HepG2 (cell line): Measurements from ENCODE around the gene C1QTNF3. TPM values are rescaled to one million over a fixed set of nuclear protein-coding genes. Genes with fewer than 3 reads are reported as not detected.

Source experiments
- ATAC-seq: fragments of 200-7000 bp; cut with Tn5 transposase; 3 replicates; pipeline ENCODE4 v1.9.1; 2020; ENCODE audit warnings: mild to moderate bottlenecking, moderate library complexity
- BruUV-seq: library from RNA; stranded (reverse); fragments of 400-500 nt; replicated peaks from 2 replicates; lab custom pipeline; 2021; lab: Mats Ljungman, UMichigan
- CTCF ChIA-PET: fragments of 300-600 bp; formaldehyde crosslinking; extraction: SDS; loops from one replicate; lab custom pipeline; 2021; ENCODE audit warnings: low total read pairs, inconsistent platforms, low intra/inter-chr PET ratio; lab: Yijun Ruan, JAX
- POLR2A ChIA-PET: fragments of 350-600 bp; sonication (Branson Sonifier 250); formaldehyde crosslinking; loops from one replicate; lab custom pipeline; 2020; ENCODE audit warnings: antibody characterized with exemption, inconsistent platforms; lab: Yijun Ruan, JAX
- DNase-seq: peaks from one replicate; pipeline ENCODE4 v3.0.0-alpha.2; 2015; ENCODE audit warnings: low spot score
- FAIRE-seq: peaks from 3 replicates; lab custom pipeline; 2011; peaks lifted over from hg19 to GRCh38; lab: Jason Lieb, UNC
- H2AFZ ChIP-seq: one replicate; pipeline ENCODE4 v1.6.1; 2011; ENCODE audit warnings: low read length, inconsistent platforms
- H3K27ac ChIP-seq: fragments of 300-600 bp; 3 replicates; pipeline ENCODE4 v1.8.0; 2011; ENCODE audit warnings: mixed run types, mild to moderate bottlenecking, mixed read lengths, low read length, inconsistent platforms; ENCODE audit not compliant: insufficient read depth; ENCODE audit errors: extremely low read length
- H3K27me3 ChIP-seq, 2 experiments: fragments of 200-600 bp in 1 of 2; 2 replicates in 1 of 2; 3 replicates in 1 of 2; pipeline versions ENCODE4 v1.6.0 to v1.8.0; 2011; ENCODE audit warnings: low read length in 2 of 2, mild to moderate bottlenecking in 2 of 2, moderate library complexity in 2 of 2, inconsistent platforms in 1 of 2; ENCODE audit not compliant: insufficient read depth in 2 of 2, control insufficient read depth in 1 of 2
- H3K36me3 ChIP-seq, 2 experiments: fragments of 200-600 bp in 1 of 2; replicated peaks in 1 of 2; 2 replicates in 1 of 2; 3 replicates in 1 of 2; pipeline versions ENCODE4 v1.5.1 to v1.8.0; 2011; ENCODE audit warnings: low read length in 2 of 2, inconsistent platforms in 1 of 2; ENCODE audit not compliant: insufficient read depth in 2 of 2, control insufficient read depth in 1 of 2
- H3K4me1 ChIP-seq: 2 replicates; pipeline ENCODE4 v1.5.1; 2012; ENCODE audit warnings: low read length, inconsistent platforms; ENCODE audit not compliant: insufficient read depth
- H3K4me2 ChIP-seq: 2 replicates; pipeline ENCODE4 v1.6.0; 2011; ENCODE audit warnings: low read depth, low read length, inconsistent platforms
- H3K4me3 ChIP-seq, 3 experiments: fragments of 200-600 bp in 1 of 3; sonication (generic), shearing (Covaris generic) in 1 of 3; replicated peaks in 1 of 3; 2 replicates each; pipeline ENCODE4 v1.5.1; 2011 to 2016; ENCODE audit warnings: low read length in 3 of 3, inconsistent platforms in 2 of 3, low read depth in 2 of 3, mild to moderate bottlenecking in 2 of 3, control low read depth in 1 of 3, mixed read lengths in 1 of 3; ENCODE audit not compliant: insufficient read depth in 1 of 3
- H3K79me2 ChIP-seq: one replicate; pipeline ENCODE4 v1.6.1; 2011; ENCODE audit warnings: low read length, inconsistent platforms; ENCODE audit not compliant: insufficient read depth
- H3K9ac ChIP-seq: 2 replicates; pipeline ENCODE4 v1.6.0; 2011; ENCODE audit warnings: mild to moderate bottlenecking, low read depth, low read length, inconsistent platforms; ENCODE audit not compliant: insufficient read depth
- H3K9me3 ChIP-seq: 2 replicates; pipeline ENCODE4 v1.5.1; 2012; ENCODE audit warnings: mild to moderate bottlenecking, low read length
- H4K20me1 ChIP-seq: 2 replicates; pipeline ENCODE4 v1.6.0; 2011; ENCODE audit warnings: inconsistent platforms, mild to moderate bottlenecking, low read length, moderate library complexity; ENCODE audit not compliant: insufficient read depth
- CTCF ChIP-seq: sonication (generic); formaldehyde crosslinking; IDR thresholded peaks from 2 replicates; pipeline ENCODE4 v1.5.0; 2020; ENCODE audit warnings: mild to moderate bottlenecking, missing genetic modification reagents, moderate library complexity
- HOXD1 ChIP-seq: sonication (generic); formaldehyde crosslinking; IDR thresholded peaks from 2 replicates; pipeline ENCODE4 v1.5.0; 2020; ENCODE audit warnings: missing genetic modification reagents
- SMC3 ChIP-seq: IDR thresholded peaks from 2 replicates; pipeline ENCODE4 v1.6.1; 2011; ENCODE audit warnings: low read length, improper control_type of control experiment
- STAG1 ChIP-seq: sonication (generic); formaldehyde crosslinking; IDR thresholded peaks from 2 replicates; pipeline ENCODE4 v1.4.0; 2020; ENCODE audit warnings: missing genetic modification reagents
- TOPORS ChIP-seq: sonication (generic); formaldehyde crosslinking; IDR thresholded peaks from 2 replicates; pipeline ENCODE4 v1.8.0; 2023; ENCODE audit warnings: mild to moderate bottlenecking, missing genetic modification reagents
- ZNF513 ChIP-seq: sonication (generic); formaldehyde crosslinking; conservative IDR thresholded peaks from 2 replicates; pipeline ENCODE4 v1.5.0; 2020; ENCODE audit warnings: missing genetic modification reagents
- WGBS: methylation state at CpG from one replicate; pipeline ENCODE4 v1.1.6; 2017; ENCODE audit warnings: low lambda C conversion rate; 5-methylcytosine and 5-hydroxymethylcytosine counted together
- in situ Hi-C: cut with HindIII; loops from 2 replicates; pipeline ENCODE4 v1.10.0; 2017; ENCODE audit warnings: low pct_unique_long_range_greater_than_20kb; ENCODE audit not compliant: extremely low pct_ligation_motif_present
- intact Hi-C: fragments of 100-400 bp; cut with micrococcal nuclease; formaldehyde crosslinking; loops from one replicate; pipeline ENCODE4 v1.10.0; 2022; ENCODE audit not compliant: unreplicated experiment
- polyA plus RNA-seq, 8 experiments: library from polyadenylated mRNA; depleted of rRNA in 3 of 8; stranded (reverse) in 7 of 8; unstranded in 1 of 8; fragments of >200 nt; fragmentation: Illumina TruSeq in 4 of 8; extraction: Trizol in 4 of 8; gene quantifications; 2 replicates each; pipeline versions ENCODE4 v1.2.1 to v1.2.3, GENCODE V29; 2011 to 2016; ENCODE audit warnings: low read depth in 4 of 8, missing spikeins in 1 of 8, mixed read lengths in 1 of 8; ENCODE audit not compliant: insufficient read depth in 1 of 8
- total RNA-seq, 5 experiments: library from RNA; depleted of rRNA; stranded (reverse); fragments of >200 nt; fragmentation: Illumina TruSeq; extraction: Trizol; gene quantifications; 2 replicates each; pipeline ENCODE4 v1.2.3, GENCODE V29; 2016; ENCODE audit warnings: low read depth in 1 of 5
- TF ChIP-seq, protein P1 (sequence below), 2 experiments: fragments of 450-650 bp in 1 of 2; sonication (generic) in 1 of 2; formaldehyde crosslinking; IDR thresholded peaks; 2 replicates each; pipeline versions ENCODE4 v1.5.0 to v1.8.0; 2020 to 2022; ENCODE audit warnings: mild to moderate bottlenecking in 1 of 2, missing genetic modification reagents in 1 of 2

C1QTNF3 gene
- total and polyA plus RNA-seq, 2 of the 13 experiments (the other 11 are each of a cell fraction or from before 2014, with no cell fraction given), result 3.3 to 10.8 TPM

DNA sequence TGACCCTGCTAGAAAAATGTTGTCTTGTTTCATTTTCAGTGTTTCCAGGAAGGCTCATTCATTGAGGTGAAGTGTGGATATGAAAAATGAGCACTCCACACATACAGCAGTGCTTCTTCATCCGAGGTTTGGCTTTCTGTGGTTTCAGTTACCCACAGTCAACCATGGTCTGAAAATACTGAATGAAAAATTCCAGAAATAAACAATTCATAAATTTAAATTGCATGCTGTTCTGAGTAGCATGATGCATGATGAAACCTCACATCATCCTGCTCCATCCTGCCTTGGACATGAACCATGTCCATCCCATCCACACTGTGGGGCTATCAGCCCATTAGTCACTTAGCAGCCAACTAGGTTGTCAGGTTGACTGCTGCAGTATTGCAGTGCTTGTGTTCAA lies 48.2 kb downstream of the C1QTNF3 start:
- FAIRE-seq, result peak; percentile 4
- Histone ChIP-seq H3K27me3 (no peaks in the 10 kb centered on the region), H2AFZ (no peak overlapping the region), H3K36me3 (peaks cover 3 to 20% of the 10 kb centered on the region in 2 experiments; a peak in 4 of 5 replicates), H3K9ac (no peak overlapping the region), H3K4me1 (peaks cover 35% of the 10 kb centered on the region), H3K9me3 (no peaks in the 10 kb centered on the region), H3K27ac (no peak overlapping the region), H3K4me2 (no peak overlapping the region), H3K4me3 (no peak overlapping the region), H4K20me1 (no peaks in the 10 kb centered on the region), H3K79me2 (no peaks in the 10 kb centered on the region)
- in situ Hi-C loops (loop anchor here (25.0 kb wide), 1 partner anchor 467 kb away; no protein-coding TSS in a partner anchor), intact Hi-C loops (loop anchor here (10.0 kb wide), 1 partner anchor 470 kb away; no protein-coding TSS in a partner anchor)
- no peak for DNase-seq
- TF ChIP-seq CTCF, result peak; percentile 65
- no peak for TF ChIP-seq ZNF513 (CRISPR knock-in tag)
- TF ChIP-seq SMC3, result peak; percentile 9; the same call in 1 of the 2 replicates
- TF ChIP-seq STAG1 (CRISPR knock-in tag), result peak; percentile 70
- TF ChIP-seq, protein P1, sequence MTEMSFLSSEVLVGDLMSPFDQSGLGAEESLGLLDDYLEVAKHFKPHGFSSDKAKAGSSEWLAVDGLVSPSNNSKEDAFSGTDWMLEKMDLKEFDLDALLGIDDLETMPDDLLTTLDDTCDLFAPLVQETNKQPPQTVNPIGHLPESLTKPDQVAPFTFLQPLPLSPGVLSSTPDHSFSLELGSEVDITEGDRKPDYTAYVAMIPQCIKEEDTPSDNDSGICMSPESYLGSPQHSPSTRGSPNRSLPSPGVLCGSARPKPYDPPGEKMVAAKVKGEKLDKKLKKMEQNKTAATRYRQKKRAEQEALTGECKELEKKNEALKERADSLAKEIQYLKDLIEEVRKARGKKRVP (CRISPR knock-in tag; IDR thresholded peaks at IDR 0.05), result peak in 1 of 2 experiments; percentile 75; a peak in 2 of 4 replicates
- no peak for TF ChIP-seq TOPORS (CRISPR knock-in tag)
- no peak for TF ChIP-seq HOXD1 (CRISPR knock-in tag)
- BruUV-seq, result no TSS peak
- POLR2A ChIA-PET, result interaction anchor here (3.1 kb wide), 1 partner anchor 12 kb away, joined by 10 read pairs; no protein-coding TSS in a partner anchor
- CTCF ChIA-PET, result no interaction called here
- 79% methylated on average over 1 of the region's 1 CpG for WGBS
- peak; percentile 68 for ATAC-seq
